ENCODE data around the gene ADCY5.

Gene ADCY5

DNA sequence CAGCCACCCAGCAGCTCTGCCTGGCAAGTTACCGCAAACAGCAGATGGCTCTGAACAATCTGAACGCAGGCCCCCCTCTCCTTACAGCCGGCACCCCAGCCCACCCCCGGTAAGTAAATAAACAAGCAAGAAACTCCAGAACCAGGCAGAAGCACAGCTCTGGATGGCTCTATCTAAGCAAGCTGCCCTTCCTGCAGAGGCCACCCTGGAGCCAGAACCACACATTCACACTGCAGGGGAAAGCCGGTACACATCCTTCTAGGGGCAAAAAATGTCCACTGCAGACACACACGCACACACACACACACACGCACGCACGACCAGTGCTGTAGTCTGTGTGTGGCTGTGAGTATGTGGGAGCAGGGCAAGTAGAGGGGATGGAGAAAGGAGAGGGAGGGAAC is 63.9 kb downstream of the ADCY5 start:
- DNase-seq = no peak

DNA sequence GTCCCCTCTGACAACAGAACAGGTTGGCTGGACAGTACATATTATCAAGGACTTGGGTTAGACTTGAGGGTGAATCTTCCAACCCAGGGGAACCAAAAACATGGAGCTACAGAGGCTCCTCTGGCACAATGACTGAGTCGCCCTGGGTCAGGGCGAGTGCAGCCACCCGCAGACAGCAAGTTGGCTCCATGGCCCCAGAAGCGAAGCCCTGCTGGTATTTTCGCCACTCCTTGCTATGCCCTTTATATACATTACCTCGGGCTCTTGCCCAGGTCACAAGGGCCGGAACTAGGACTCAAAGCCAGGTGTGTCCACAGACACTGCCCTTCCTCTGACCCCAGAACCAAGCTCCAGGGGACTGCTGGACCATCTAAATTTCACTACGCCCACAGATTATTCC is 64.6 kb downstream of the ADCY5 start:
- no peak for DNase-seq

DNA sequence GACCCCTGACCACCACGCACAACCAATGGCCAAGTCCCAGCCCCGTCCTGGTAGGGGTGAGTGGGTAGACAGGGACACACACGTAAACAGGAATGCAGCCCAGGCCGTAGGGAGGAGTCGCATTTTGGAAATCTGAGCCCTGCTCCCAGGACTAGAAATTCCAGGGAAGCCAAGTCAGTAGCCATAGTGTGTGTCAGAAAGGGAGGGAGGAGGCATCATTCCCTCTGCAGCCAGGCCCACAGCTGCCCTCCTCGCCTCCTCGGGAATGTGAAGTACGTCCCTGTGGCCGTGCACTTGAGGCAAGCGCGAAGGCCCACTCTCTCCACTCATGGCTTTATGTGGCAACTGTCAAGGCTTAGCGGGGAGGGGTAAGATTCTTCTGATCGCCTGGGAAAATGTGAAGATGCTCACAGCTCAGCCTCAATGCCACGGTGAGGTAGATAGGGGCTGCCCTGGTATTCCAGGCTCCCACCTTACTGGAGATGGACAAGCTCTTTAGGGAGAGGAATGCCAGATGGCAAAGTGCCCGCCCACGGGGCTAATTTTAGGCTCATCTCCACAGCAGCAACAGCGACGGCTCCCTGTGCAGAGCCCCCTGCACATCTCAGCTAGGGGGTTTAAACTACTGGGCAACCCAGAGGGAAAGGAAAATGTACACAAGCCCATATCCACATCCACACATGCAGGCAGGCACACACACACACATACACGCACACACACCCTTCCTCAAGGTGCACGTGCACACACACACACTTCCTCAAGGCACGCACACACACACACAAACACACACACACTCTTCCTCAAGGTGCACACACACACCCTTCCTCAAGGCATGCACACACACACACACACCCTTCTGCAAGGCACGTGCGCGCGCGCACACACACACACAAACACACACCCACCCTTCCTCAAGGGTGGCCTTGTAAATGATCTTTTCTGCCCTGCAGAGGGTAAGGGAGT is 65.5 kb downstream of the ADCY5 start:
- no peak for DNase-seq

DNA sequence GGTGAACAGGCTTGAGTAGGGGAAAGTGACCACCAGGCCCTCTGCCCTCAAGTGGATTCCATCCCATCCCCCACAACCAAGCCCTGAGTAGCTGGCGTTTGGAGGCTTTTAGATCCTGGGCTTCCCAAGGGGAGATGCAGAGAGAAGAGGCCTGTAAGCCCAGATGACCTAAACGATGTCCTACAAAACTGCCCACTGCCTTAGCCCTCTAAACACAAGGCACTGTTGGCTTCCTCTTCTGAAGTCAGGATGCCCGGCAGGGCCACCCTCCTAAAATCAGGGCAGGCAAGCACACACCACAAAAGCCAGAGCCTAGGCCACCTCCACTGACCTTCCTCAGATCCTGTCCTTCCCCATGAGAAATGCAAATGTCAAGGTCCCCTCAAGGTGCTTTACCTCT is 68.6 kb downstream of the ADCY5 start:
- DNase-seq = no peak

DNA sequence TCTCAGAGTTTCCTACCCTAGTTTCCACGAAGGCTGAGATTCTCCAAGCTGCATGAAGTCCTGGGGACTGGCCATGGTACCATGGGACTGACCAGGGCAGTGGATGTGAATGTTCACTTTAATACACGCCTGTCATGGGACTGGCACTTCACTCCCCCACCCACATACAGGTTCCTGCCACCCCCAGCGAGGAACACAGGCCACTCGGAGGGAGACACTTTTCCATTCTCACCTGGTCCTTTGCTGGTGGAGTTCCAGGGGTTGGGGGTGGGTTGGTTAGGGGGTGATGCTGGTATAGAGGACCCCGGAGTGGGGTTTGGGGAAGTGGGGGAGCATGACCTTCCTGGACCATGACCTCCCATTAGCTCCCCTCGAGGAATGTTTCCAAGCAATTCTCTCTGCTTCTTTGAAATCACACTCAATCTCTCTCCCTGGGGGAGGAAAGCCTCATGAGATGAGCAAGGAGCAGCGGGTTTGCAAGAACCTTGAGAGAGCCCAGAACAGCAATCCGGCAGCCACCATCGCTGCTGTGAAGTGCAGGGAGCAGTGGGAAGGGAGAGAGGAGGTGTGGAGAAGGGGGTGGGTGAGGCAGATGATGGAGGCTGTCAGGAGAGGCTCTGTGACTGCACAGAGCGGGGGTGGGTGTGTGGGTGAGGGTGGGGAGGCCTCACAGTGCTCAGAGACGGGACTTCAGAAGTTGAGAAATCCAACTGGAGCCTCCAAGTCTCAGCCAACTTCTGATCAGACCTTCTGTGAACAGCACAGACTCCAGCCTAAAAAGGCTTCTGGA is 69.7 kb downstream of the ADCY5 start:
- no peak for DNase-seq

DNA sequence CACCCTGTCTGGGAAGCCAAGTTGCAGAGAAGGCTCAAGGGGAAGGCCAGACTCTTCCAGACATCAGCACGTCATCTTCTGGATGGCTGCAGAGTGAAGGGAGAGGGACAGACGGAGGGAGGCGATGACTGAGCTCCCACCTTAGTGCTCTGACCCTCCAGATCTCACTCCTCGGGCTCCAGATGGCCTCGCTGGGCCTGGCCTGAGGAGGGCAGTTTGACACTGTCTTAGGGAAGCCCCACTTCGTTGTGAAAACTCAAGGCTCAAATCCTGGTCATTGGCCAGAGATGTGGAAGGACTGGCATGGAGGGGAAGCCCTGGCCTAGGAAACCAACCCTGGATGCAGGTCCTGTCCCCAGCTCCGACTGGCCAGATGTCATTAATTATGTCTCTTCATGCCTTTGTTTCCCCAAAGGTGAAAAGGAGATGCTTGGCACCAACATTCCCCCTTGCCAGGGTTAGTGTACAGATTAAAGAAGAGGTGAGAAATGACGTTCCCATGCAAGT is 70.4 kb downstream of the ADCY5 start:
- no peak for DNase-seq

DNA sequence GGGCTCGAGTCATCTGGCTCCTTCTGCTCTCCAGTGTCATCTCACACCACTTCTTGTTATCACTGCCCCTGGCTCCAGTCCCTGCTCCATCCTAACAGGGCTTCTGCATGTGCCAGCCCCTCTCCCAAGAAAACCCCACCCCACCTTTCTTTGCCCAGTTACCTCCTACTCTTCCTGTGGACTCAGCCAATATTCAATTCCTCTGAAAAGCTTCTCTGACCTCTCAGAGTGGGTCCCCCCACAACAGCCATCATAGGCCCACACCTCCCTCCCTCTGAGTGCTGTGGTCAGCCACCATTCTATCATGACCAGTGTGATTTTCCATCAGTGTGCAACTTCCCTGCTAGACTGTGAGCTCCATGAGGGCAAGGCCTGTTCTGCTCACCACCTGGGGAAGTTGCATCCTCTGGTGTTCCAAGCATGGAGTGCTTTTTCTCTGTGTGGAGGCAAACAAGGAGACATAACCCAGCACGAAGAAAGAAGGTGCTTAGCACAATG is 71.6 kb downstream of the ADCY5 start:
- no peak for DNase-seq

DNA sequence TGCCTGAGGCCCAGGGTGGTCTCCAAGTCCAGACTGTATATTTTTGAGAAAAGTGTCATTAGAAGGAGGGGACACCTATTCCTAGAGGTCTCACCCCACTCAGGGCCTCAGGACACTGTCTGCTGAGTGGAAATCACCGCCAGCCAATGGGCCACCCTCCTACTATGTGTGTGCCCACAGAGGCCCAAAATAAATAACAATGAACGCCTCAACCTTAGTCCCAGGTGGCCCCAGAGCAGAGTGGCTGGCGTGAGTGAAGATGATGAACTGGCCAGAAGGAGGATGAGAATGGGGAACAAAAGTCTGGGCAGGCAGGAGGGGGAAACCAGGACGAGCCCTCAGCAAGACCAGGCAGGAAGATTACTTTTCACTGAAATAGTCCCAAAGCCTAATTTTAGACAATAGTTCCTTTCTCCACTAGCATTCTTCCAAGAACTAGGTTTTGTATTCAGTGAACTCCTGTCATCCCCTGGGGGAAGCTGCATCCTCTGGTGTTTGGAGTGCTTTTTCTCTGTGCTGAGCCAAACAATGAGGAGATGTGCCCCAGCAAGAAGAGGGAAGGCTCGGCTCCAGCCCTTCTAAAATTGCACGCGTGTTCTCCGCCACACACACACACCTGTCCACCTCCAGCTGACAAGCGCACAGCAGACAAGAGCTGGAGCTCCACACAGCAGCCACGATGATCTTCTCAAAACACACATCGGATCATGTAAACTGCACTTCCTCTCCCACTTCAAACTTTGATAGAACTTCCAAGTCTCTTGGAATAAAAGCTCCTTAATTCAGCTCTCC is 72.2 kb downstream of the ADCY5 start:
- no peak for DNase-seq

DNA sequence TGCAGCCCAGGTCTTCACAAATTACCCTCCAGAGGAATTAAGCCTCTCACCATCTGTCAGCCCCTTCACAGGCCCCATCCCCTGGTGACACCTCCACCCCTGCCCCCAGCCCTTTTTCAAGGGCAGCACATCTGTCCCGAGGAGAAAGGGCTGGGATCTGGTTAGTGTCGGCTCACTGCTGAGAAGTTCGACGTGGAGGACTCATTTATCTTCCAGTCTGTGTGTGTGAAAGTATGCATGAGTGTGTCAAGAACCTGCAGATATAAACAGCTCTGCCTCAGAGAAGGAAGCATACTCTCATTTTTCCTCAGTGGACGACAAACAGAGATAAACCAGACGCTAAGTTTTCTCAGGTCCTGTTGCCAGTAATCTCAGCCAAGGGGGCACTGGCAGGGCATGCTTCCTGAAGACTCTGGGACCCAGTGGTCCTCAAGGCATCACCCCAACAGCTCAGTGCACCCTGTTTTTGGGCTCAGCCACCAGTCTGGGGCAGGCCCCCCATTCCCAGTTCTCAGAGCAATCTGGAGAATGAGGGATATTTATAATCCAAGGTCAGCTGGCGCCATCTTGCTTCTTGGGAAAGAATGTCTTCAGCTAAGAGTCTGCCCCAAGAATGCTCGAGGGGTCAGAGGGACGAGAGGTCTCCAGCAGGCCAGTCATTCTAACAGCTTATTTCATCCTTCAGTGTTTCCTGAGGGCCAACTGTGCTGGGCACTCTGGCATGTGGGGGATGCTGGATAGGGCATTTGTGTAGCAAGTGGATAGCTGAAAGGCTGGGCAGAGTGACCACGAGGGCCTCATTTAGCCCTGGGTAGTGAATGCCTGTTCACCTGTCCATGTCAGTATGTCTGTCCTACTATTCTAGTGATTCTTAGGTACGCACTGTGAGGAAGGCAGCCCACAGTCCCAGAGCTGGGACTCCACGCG is 73.6 kb downstream of the ADCY5 start:
- DNase-seq = peak; percentile 8

DNA sequence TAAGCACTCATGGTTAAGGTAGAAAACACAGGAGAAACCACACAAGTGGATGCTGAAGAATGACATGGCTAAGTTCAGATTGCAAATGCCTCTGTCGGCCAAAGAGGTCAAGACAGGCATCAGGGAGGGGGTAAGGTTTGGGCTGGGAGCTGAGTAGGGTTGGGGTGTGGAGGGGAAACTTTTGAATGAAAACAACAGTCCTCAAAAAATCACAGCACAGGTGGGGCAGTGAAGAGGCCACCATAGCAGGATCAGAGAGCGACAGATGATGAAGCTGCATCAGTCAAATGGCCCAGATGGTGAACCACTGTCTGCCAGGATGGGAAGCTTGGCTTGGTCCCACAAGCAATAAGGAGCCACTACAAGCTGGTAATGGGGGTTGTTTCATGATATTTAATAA is 74.9 kb downstream of the ADCY5 start:
- no peak for DNase-seq

DNA sequence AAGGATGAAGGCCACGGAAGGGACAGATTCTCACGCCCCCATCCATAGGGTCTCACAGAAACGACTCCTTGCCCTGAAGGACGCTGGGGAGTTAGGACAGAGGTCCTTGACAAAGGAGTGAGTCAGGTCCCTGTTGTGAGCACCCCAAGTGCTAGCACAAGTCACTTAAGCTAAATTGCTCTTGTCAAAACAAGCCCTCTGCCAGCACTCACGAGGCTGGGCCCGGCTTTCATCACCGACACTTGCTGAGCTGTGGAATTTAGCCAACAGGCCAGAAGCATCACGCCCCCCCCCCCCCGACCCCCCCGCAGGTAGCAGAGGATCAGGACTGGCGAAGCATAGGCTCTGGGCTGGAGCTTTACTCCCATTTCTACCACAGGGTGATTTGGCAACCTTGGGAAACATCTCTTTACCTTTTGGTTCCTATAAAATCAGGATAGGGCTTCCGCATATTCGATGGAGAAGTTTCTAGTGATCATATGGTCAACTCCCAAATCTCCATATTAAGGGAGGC is 75.4 kb downstream of the ADCY5 start:
- no peak for DNase-seq

DNA sequence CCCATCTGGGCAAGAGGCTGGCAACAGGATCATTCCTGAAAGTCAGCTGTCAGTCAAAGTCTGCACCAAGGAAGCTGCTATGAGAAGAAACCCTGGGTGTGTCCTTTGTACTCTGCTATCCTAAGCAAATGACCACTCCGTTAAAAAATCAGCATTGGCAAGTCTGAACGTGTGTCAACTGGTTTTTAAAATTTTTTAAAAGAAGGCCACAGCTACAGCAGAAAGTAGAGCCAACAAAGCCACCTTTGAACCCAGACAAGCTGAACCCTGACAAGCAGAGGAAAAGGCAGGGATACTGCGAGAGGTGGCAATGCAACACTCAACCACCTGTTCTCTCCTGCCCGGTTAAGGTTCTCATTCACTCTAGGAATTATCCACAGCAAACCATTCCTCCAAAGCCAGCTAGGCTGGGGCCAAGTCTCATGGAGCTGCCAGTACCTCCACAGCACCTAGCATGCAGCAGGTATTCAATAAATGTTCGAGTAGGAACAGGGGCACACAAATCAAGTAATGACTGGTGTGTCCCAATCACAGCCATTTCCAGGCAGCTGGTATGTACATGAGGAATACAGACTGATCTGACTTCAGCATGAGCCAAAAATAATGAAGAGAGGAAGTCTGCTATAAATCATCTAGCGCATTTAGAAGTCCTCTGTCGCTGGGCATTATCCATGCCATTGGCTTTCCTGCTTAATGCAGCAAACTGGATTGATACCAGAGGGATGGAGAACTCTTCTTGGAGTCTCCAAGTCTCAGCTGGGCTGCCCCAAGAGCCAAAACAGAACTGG is 76.0 kb downstream of the ADCY5 start:
- no peak for DNase-seq

DNA sequence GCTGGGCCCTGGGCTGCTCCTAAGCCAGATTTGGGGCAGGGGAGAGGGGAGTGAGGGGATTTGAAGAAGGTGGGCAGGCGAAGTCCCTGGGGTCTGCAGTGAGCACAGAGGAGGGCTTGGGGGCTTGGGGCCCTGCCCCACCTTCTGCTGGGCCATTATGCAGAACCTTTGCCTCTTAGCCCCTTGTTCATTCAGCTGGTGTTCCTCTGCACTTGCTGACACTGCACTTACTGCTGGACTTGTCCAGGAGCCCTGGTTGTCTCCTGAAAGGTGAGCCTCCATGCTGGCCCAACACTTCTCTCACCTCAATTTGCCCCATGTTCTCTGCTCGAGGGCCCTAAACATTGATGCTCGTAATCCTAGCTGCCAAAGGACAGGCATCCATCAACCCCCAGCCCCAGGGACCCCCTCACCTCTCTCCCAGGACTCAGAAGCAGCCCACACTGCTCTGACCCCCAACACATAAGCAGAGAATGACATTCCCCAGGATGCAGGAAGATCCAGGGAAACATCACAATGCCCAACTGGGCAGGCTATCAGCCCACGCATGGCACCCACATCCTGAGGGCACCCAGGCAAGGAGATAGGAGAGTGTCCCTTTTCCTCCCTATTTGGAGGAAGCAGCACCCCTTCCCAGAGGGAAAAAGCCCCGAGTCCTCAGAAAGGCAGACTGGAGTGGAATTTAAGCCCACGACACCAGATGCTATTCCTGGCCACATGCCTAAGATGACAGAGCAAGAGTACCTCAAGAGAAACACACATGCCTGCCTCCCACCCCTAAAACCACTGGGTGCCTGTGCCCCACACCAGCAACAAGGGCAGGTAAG is 76.8 kb downstream of the ADCY5 start:
- no peak for DNase-seq

DNA sequence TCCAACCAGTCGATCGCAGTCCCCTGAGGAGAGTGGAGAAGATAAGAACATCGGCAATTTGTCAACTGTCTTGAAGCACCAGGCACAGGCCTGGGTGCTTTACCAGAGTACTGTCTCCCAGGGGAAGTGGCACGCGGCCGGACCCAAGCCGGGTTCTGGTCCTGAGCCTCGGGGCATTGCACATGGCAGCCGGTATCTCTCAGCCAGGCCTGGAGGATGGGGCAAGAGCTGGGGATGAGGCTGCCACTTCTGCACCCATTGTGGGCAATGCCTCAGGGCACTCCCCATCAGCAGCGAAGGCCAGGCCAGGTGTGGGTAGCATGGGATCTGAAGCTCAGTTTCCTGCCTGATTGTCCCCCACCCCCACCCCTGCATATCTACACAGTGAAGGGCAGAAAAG is 77.5 kb downstream of the ADCY5 start:
- DNase-seq = no peak

DNA sequence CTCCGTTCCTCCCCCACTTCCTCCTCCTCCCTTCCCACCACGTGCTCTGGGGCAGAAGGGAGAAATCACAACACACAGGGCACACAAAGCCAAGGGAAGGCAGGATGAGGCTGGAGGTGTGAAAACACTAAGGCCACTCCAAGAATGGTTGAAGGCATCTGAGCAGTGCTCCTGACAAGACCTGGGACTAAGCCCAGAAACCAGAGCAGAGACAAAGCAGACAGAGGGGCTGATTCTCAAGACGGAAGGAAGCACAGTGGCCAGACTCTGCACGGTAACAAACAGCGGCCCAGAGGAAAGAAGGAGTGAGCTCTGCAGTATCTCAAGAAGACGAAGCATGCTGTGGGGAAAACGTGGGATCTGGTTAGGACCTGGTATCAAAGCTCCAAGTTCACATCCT is 78.1 kb downstream of the ADCY5 start:
- DNase-seq = no peak

DNA sequence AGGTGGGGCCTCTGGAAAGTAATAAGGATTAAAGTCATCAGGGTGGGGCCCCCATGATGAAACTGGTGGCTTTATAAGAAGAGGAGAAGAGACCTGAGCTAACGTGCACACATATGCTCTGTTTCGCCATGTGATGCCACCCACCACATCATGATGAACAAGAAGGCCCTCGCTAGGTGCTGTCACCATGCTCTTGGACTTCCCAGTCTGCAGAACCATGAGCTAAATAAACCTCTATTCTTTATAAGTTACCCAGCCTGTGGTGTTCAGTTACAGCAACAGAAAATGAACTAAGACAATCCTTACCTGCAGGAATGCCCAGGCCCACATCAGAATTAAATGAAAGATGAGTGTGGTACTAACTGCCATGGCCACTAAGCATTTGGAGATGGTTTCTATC is 79.8 kb downstream of the ADCY5 start:
- DNase-seq = no peak

DNA sequence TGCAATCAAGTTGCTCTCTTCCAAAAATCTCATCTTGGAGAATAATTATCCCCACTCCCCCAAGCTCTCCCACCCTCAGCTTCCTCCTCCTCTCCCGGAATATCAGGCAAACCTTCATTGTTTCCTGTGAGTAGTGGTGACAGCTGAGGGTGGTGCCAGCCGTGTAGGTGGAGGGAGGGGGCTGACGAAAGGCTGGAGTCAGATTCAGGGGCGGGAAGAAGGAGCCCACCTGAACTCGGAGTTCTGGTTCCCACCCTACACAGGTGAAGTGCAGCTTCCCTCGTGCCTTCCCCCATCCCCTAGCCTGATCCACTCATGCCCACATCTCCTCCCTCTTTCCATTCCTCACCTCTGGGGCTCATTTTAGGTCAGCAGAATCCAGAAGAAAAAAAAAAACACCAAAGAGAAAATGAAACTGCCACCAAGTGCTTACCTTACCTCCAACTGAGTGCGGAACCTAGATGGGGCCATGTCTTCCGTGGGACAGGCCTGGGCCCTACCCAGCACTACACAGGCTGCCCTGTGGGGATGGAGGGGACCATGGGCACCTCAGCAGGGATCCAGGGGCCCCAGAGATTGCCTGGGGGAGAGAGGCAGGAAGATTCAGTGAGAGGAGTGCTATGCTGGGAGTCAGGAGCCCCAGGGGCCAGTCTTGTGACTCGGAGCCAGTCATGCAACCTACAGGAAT is 81.3 kb downstream of the ADCY5 start:
- DNase-seq = no peak

DNA sequence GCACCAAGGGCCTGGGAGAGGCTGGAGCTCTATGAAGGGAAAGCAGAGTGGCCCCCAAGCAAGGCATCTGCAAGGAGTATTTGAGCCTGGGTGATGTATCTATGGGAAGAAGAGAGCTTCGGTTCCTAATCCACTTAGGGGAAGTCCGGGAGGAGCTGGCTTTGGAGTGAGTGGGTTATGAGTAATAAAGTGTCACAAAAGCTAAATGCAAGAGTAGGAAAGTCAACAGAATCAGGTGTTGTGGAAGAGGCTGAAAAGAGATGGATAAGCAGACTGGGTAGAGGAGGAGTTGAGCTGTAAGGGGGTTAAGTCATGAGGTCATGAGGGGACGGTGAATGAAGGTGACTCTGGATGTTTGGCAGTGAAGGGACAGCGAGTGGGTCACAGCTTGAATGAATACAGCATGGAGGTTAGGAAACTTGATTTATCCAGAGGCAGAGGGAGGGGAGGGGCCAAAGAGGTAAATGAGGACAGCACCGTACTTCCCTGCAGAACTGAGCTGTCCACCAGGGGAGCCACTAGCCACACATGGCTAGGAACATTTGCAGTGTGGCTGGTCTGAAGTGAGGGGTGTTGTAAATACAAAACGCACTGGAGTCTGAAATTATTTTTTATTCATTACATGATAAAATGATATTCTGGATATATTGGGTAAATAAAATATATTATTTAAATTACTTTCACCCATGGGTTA is 83.3 kb downstream of the ADCY5 start:
- DNase-seq = peak; percentile 37

Data from hematopoietic multipotent progenitor cell treated with erythropoietin and hydrocortisone succinate and interleukin-3 and kit ligand, for 6 days (in vitro differentiated cells).